Gastrocnemius medialis (tissue), 4 donors: ENCODE measurements around the gene SLC7A6OS.

Source experiments
- POLR2A ChIP-seq, 2 donors: fragments of 450-650 bp; IDR thresholded peaks; one replicate each; pipeline ENCODE4 v1.6.1; 2017; ENCODE audit warnings: antibody characterized with exemption in 2 of 2, mild to moderate bottlenecking in 2 of 2, moderate library complexity in 2 of 2
- TF ChIP-seq, protein P1 (sequence below), 5 experiments: fragments of 450-650 bp in 3 of 5; fragments of 200-600 bp in 2 of 5; sonication (generic) in 2 of 5; IDR thresholded peaks in 4 of 5; conservative IDR thresholded peaks in 1 of 5; 1 replicate in 4 of 5; 2 replicates in 1 of 5; pipeline ENCODE4 v1.5.1; 2016 to 2019; ENCODE audit warnings: antibody characterized with exemption in 5 of 5, mild to moderate bottlenecking in 3 of 5, moderate library complexity in 3 of 5

DNA sequence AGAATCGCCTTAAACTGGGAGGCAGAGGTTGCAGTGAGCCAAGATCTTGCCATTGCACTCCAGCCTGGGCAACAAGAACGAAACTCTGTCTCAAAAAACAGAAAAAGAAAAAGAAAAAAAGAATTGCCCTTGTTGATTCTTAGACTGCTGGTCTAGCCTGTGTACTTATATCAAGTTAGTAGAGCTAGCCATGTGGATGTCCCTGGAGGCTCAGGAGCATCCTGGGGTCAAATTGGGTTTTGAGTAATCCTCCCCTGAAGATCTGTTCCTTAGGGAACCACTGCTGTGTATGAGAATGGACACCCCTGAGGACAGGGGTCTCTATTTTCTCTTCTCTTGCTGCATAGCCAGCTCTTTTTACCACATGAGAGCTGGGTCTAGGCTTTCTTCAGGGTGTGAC lies 21.5 kb downstream of the SLC7A6OS start:
- TF ChIP-seq, protein P1, sequence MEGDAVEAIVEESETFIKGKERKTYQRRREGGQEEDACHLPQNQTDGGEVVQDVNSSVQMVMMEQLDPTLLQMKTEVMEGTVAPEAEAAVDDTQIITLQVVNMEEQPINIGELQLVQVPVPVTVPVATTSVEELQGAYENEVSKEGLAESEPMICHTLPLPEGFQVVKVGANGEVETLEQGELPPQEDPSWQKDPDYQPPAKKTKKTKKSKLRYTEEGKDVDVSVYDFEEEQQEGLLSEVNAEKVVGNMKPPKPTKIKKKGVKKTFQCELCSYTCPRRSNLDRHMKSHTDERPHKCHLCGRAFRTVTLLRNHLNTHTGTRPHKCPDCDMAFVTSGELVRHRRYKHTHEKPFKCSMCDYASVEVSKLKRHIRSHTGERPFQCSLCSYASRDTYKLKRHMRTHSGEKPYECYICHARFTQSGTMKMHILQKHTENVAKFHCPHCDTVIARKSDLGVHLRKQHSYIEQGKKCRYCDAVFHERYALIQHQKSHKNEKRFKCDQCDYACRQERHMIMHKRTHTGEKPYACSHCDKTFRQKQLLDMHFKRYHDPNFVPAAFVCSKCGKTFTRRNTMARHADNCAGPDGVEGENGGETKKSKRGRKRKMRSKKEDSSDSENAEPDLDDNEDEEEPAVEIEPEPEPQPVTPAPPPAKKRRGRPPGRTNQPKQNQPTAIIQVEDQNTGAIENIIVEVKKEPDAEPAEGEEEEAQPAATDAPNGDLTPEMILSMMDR (IDR thresholded peaks at IDR 0.05 in 4 of 5, conservative IDR thresholded peaks at IDR 0.05 in 1 of 5) = no peak
- TF ChIP-seq POLR2A (IDR thresholded peaks at IDR 0.05) = no peak
